Adrenal gland (tissue), 5 donors: ENCODE data around the gene DOCK3.

Experiments
- POLR2A ChIP-seq, 2 donors: fragments of 450-650 bp; IDR thresholded peaks; one replicate each; pipeline ENCODE4 v1.6.1; 2017; ENCODE audit warnings: antibody characterized with exemption in 2 of 2, mild to moderate bottlenecking in 2 of 2, moderate library complexity in 1 of 2
- TF ChIP-seq, protein P1 (sequence below), 6 experiments: fragments of 450-650 bp in 4 of 6; fragments of 200-600 bp in 2 of 6; sonication (generic) in 1 of 6; IDR thresholded peaks; 1 replicate in 5 of 6; 2 replicates in 1 of 6; pipeline versions ENCODE4 v1.5.1 to v1.8.0; 2016 to 2021; ENCODE audit warnings: antibody characterized with exemption in 6 of 6, mild to moderate bottlenecking in 2 of 6, moderate library complexity in 1 of 6
- donor health status: DM: no; HTN: no; CAD: no.

DNA sequence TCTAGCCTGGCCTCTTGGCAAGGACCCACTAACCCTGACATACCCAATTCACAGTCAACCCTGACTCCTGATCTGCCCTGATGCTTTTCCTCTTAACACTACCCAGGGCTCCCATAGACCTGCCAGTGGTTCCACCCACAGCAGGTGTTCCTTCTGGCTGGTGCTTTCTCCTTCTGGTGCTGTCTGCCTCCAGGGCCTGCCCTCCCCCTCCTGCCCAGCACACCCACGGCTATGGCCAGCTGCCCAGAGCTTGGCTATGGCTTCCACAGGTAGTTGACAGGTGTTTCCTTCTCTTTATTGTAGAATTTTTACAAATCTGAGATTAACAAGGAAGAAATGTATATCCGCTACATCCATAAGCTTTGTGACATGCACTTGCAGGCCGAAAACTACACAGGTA is 663.9 kb downstream of the DOCK3 start:
- TF ChIP-seq, protein P1, sequence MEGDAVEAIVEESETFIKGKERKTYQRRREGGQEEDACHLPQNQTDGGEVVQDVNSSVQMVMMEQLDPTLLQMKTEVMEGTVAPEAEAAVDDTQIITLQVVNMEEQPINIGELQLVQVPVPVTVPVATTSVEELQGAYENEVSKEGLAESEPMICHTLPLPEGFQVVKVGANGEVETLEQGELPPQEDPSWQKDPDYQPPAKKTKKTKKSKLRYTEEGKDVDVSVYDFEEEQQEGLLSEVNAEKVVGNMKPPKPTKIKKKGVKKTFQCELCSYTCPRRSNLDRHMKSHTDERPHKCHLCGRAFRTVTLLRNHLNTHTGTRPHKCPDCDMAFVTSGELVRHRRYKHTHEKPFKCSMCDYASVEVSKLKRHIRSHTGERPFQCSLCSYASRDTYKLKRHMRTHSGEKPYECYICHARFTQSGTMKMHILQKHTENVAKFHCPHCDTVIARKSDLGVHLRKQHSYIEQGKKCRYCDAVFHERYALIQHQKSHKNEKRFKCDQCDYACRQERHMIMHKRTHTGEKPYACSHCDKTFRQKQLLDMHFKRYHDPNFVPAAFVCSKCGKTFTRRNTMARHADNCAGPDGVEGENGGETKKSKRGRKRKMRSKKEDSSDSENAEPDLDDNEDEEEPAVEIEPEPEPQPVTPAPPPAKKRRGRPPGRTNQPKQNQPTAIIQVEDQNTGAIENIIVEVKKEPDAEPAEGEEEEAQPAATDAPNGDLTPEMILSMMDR (IDR thresholded peaks at IDR 0.05) = no peak
- TF ChIP-seq POLR2A (IDR thresholded peaks at IDR 0.05) = no peak
